Fibroblast of pulmonary artery (primary cell): ENCODE results near the gene NUDT14.

Experiments used
- DNase-seq: peaks from one replicate; pipeline ENCODE4 v3.0.0-alpha.2; 2010; ENCODE audit warnings: low read depth
- H3K4me3 ChIP-seq: replicated peaks from 2 replicates; pipeline ENCODE4 v1.5.1; 2011; ENCODE audit warnings: low read depth, mild to moderate bottlenecking, control low read depth, low read length, moderate library complexity
- TF ChIP-seq, protein P1 (sequence below): IDR thresholded peaks from 2 replicates; pipeline ENCODE4 v1.5.1; 2011; ENCODE audit warnings: mild to moderate bottlenecking, control low read depth, low read length, inconsistent platforms; ENCODE audit errors: missing control alignments

NUDT14 gene

GRCh38 chr14:105124823-105125222, 56.3 kb downstream of the NUDT14 start:
- no peak overlapping the region for H3K4me3 ChIP-seq
- no peak for DNase-seq
- TF ChIP-seq, protein P1, sequence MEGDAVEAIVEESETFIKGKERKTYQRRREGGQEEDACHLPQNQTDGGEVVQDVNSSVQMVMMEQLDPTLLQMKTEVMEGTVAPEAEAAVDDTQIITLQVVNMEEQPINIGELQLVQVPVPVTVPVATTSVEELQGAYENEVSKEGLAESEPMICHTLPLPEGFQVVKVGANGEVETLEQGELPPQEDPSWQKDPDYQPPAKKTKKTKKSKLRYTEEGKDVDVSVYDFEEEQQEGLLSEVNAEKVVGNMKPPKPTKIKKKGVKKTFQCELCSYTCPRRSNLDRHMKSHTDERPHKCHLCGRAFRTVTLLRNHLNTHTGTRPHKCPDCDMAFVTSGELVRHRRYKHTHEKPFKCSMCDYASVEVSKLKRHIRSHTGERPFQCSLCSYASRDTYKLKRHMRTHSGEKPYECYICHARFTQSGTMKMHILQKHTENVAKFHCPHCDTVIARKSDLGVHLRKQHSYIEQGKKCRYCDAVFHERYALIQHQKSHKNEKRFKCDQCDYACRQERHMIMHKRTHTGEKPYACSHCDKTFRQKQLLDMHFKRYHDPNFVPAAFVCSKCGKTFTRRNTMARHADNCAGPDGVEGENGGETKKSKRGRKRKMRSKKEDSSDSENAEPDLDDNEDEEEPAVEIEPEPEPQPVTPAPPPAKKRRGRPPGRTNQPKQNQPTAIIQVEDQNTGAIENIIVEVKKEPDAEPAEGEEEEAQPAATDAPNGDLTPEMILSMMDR, result no peak

GRCh38 chr14:105123981-105124765, 56.9 kb downstream of the NUDT14 start:
- H3K4me3 ChIP-seq, result no peak overlapping the region
- TF ChIP-seq, protein P1, result no peak
- no peak for DNase-seq

DNA sequence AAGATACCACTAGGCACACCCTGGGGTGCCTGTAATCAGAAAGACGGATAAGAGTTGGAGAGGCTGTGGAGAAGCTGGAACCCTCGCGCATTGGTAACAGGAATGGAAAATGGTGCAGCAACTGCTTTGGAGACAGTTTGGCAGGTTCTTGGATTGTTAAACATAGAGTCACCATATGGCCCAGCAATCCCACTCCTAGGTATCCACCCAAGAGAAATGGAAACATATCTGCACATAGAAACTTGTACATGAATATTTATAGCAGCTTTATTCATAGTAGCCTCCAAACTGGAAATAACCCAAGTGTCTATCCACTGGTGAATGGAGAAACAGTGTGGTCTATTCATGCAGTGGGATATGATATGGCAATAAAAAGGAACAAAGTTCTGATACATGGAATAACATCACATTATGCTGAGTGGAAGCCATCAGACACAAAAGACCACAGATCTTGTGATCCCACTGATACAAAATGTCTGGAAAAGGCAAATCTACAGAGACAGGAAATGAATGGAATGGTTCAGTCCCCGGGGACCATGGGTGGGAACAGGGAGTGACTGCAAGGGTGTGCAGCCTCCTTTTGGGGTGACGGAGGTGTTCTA, 57.9 kb downstream of the NUDT14 start:
- no peak for DNase-seq
- TF ChIP-seq, protein P1, result no peak
- no peak overlapping the region for H3K4me3 ChIP-seq
